Measurements from ENCODE around the gene ARMS2.

The ARMS2 gene

GRCh38 chr10:122454071-122454470 lies 382 bp upstream of the ARMS2 start:
- DNase-seq = no peak

GRCh38 chr10:122455376-122456079 lies 1.1 kb downstream of the ARMS2 start:
- DNase-seq = no peak

GRCh38 chr10:122457934-122458333 lies 3.5 kb downstream of the ARMS2 start:
- DNase-seq = no peak

GRCh38 chr10:122458693-122459092 lies 4.2 kb downstream of the ARMS2 start:
- no peak for DNase-seq

- no peak for DNase-seq
Observed at GRCh38 chr10:122459561-122460273, 5.3 kb downstream of the ARMS2 start.

GRCh38 chr10:122460891-122461293 lies 6.4 kb downstream of the ARMS2 start:
- DNase-seq = no peak

GRCh38 chr10:122461367-122461728 lies 6.9 kb downstream of the ARMS2 start, which contains the start of gene HTRA1:
Gene HTRA1 (plus strand): TSS chr10:122461553. CDS start chr10:122461653, 100 bp downstream.
- DNase-seq = no peak

GRCh38 chr10:122461729-122462532 lies 7.5 kb downstream of the ARMS2 start:
- DNase-seq = peak in 1 of 2 experiments; percentile 27

GRCh38 chr10:122462533-122463465 lies 8.3 kb downstream of the ARMS2 start:
- DNase-seq = peak in 1 of 2 experiments; percentile 34

- DNase-seq = no peak
Observed at GRCh38 chr10:122463466-122464249, 9.2 kb downstream of the ARMS2 start.

GRCh38 chr10:122464250-122464510 lies 9.7 kb downstream of the ARMS2 start:
- DNase-seq = no peak

GRCh38 chr10:122464586-122464985 lies 10.1 kb downstream of the ARMS2 start:
- DNase-seq = no peak

- no peak for DNase-seq
Observed at GRCh38 chr10:122465401-122466040, 11.1 kb downstream of the ARMS2 start.

- no peak for DNase-seq
Observed at GRCh38 chr10:122466951-122467381, 12.5 kb downstream of the ARMS2 start.

GRCh38 chr10:122467701-122468100 lies 13.2 kb downstream of the ARMS2 start:
- no peak for DNase-seq

- no peak for DNase-seq
Observed at GRCh38 chr10:122468307-122468925, 14.0 kb downstream of the ARMS2 start.

- no peak for DNase-seq
Observed at GRCh38 chr10:122468926-122469781, 14.7 kb downstream of the ARMS2 start.

GRCh38 chr10:122469848-122470247 lies 15.4 kb downstream of the ARMS2 start:
- no peak for DNase-seq

- DNase-seq = no peak
Observed at GRCh38 chr10:122471531-122472177, 17.2 kb downstream of the ARMS2 start.

Measured in activated CD4-positive, alpha-beta T cell treated with anti-CD3 and anti-CD28 coated beads, Interleukin-2, amount 50 U/mL, for 48 hours (primary cell).